ENCODE results near the gene RAD51B.

RAD51B gene

GRCh38 chr14:68685419-68686204 lies 866.0 kb downstream of the RAD51B start:
- no peak overlapping the region for H3K4me3 ChIP-seq (replicated peaks in 1 of 2; ENCODE audit: low read depth in 2 of 2, low read length in 2 of 2)
- peak; percentile 62 to 81 for DNase-seq (ENCODE audit: low read depth in 2 of 2)
- TF ChIP-seq CTCF (IDR thresholded peaks at IDR 0.05; ENCODE audit: low read depth, low read length), result no peak

GRCh38 chr14:68686205-68686465 lies 866.6 kb downstream of the RAD51B start:
- no peak overlapping the region for H3K4me3 ChIP-seq (replicated peaks in 1 of 2; ENCODE audit: low read depth in 2 of 2, low read length in 2 of 2)
- no peak for DNase-seq (ENCODE audit: low read depth in 2 of 2)
- no peak for TF ChIP-seq CTCF (IDR thresholded peaks at IDR 0.05; ENCODE audit: low read depth, low read length)

GRCh38 chr14:68686724-68687123 lies 867.1 kb downstream of the RAD51B start:
- no peak for TF ChIP-seq CTCF (IDR thresholded peaks at IDR 0.05; ENCODE audit: low read depth, low read length)
- DNase-seq (ENCODE audit: low read depth in 2 of 2), result no peak

GRCh38 chr14:68687746-68688145 lies 868.2 kb downstream of the RAD51B start:
- H3K4me3 ChIP-seq (replicated peaks in 1 of 2; ENCODE audit: low read depth in 2 of 2, low read length in 2 of 2), result no peak overlapping the region
- no peak for TF ChIP-seq CTCF (IDR thresholded peaks at IDR 0.05; ENCODE audit: low read depth, low read length)
- peak; percentile 52 to 93 for DNase-seq (ENCODE audit: low read depth in 2 of 2)

More at GRCh38 chr14:68686724-68687123, 867.1 kb downstream of the RAD51B start:
- no peak overlapping the region for H3K4me3 ChIP-seq (replicated peaks in 1 of 2; ENCODE audit: low read depth in 2 of 2, low read length in 2 of 2)

GRCh38 chr14:68688872-68689371 lies 869.3 kb downstream of the RAD51B start:
- DNase-seq (ENCODE audit: low read depth in 2 of 2), result peak; percentile 52 to 82
- no peak overlapping the region for H3K4me3 ChIP-seq (replicated peaks in 1 of 2; ENCODE audit: low read depth in 2 of 2, low read length in 2 of 2)
- no peak for TF ChIP-seq CTCF (IDR thresholded peaks at IDR 0.05; ENCODE audit: low read depth, low read length)

GRCh38 chr14:68689511-68689910 lies 869.9 kb downstream of the RAD51B start:
- TF ChIP-seq CTCF (IDR thresholded peaks at IDR 0.05; ENCODE audit: low read depth, low read length), result no peak
- no peak overlapping the region for H3K4me3 ChIP-seq (replicated peaks in 1 of 2; ENCODE audit: low read depth in 2 of 2, low read length in 2 of 2)
- DNase-seq (ENCODE audit: low read depth in 2 of 2), result no peak

All from cardiac fibroblast (primary cell).